K562 (cell line): ENCODE results near the gene KIF6. TPM values are rescaled to one million over a fixed set of nuclear protein-coding genes. Genes with fewer than 3 reads are reported as not detected.
A peak's percentile ranks its signal among the peaks of the same experiment; 100 is the strongest.

ENCODE experiments used
- ATAC-seq: fragments of 200-7000 bp; cut with Tn5 transposase; 3 replicates; pipeline ENCODE4 v1.9.1; 2020; ENCODE audit warnings: moderate library complexity
- BruUV-seq: library from RNA; stranded (reverse); fragments of 400-500 nt; replicated peaks from 2 replicates; lab custom pipeline; 2021; lab: Mats Ljungman, UMichigan
- CTCF ChIA-PET: fragments of 300-600 bp; formaldehyde crosslinking; extraction: SDS; loops from one replicate; lab custom pipeline; 2021; ENCODE audit warnings: low intra/inter-chr PET ratio; lab: Yijun Ruan, JAX
- POLR2A ChIA-PET: fragments of 300-600, 350-650 bp; sonication (Branson Sonifier 250); formaldehyde crosslinking; extraction: SDS; loops from one replicate; lab custom pipeline; 2021; ENCODE audit warnings: antibody characterized with exemption, inconsistent platforms; lab: Yijun Ruan, JAX
- DNase-seq, 4 experiments: peaks; one replicate each; pipeline versions ENCODE4 v3.0.0 to v3.0.0-alpha.2; 2011 to 2018; ENCODE audit warnings: low spot score in 3 of 4, mixed read lengths in 3 of 4; ENCODE audit errors: extremely low read depth in 1 of 4
- FAIRE-seq: peaks from 2 replicates; lab custom pipeline; 2011; peaks lifted over from hg19 to GRCh38; lab: Jason Lieb, UNC
- H2AFZ ChIP-seq: 2 replicates; pipeline ENCODE4 v1.6.0; 2011; ENCODE audit warnings: low read depth, low read length, control low read depth, inconsistent platforms
- H3K27ac ChIP-seq: fragments of 200-600 bp; 3 replicates; pipeline ENCODE4 v1.8.0; 2011; ENCODE audit warnings: low read depth, mild to moderate bottlenecking, control low read depth, inconsistent platforms, low read length, moderate library complexity, mixed read lengths; ENCODE audit errors: extremely low read depth
- H3K27me3 ChIP-seq, 2 experiments: fragments of 300-600 bp in 1 of 2; 2 replicates in 1 of 2; 3 replicates in 1 of 2; pipeline versions ENCODE4 v1.6.0 to v1.8.0; 2011; ENCODE audit warnings: inconsistent platforms in 2 of 2, low read length in 2 of 2, mild to moderate bottlenecking in 1 of 2, mixed read lengths in 1 of 2, moderate library complexity in 1 of 2; ENCODE audit not compliant: control insufficient read depth in 2 of 2, insufficient read depth in 2 of 2
- H3K36me3 ChIP-seq: fragments of 300-600 bp; 3 replicates; pipeline ENCODE4 v1.8.0; 2011; ENCODE audit warnings: mild to moderate bottlenecking, low read length, inconsistent platforms; ENCODE audit not compliant: control insufficient read depth, insufficient read depth
- H3K4me1 ChIP-seq, 2 experiments: fragments of 200-600 bp in 1 of 2; replicated peaks in 1 of 2; 2 replicates in 1 of 2; 3 replicates in 1 of 2; pipeline versions ENCODE4 v1.5.1 to v1.8.0; 2011; ENCODE audit warnings: inconsistent platforms in 2 of 2, low read length in 2 of 2, mild to moderate bottlenecking in 1 of 2, mixed read lengths in 1 of 2, moderate library complexity in 1 of 2; ENCODE audit not compliant: control insufficient read depth in 2 of 2, insufficient read depth in 2 of 2
- H3K4me2 ChIP-seq: 2 replicates; pipeline ENCODE4 v1.6.1; 2011; ENCODE audit warnings: low read length, control low read depth, inconsistent platforms, mixed read lengths; ENCODE audit not compliant: insufficient read depth
- H3K4me3 ChIP-seq: fragments of 200-600 bp; sonication (generic), shearing (Covaris generic); 2 replicates; pipeline ENCODE4 v1.5.1; 2016; ENCODE audit warnings: control low read depth, inconsistent platforms
- H3K79me2 ChIP-seq: fragments of 200-600 bp; 3 replicates; pipeline ENCODE4 v1.8.0; 2011; ENCODE audit warnings: low read length, inconsistent platforms; ENCODE audit not compliant: control insufficient read depth, insufficient read depth
- H3K9ac ChIP-seq, 2 experiments: 2 replicates each; pipeline versions ENCODE4 v1.6.0 to v1.6.1; 2011; ENCODE audit warnings: low read depth in 2 of 2, low read length in 2 of 2, control low read depth in 1 of 2, inconsistent platforms in 1 of 2, mild to moderate bottlenecking in 1 of 2, mixed read lengths in 1 of 2; ENCODE audit not compliant: insufficient read depth in 1 of 2
- H3K9me1 ChIP-seq: one replicate; pipeline ENCODE4 v1.6.0; 2011; ENCODE audit warnings: inconsistent platforms, mild to moderate bottlenecking, low read length, moderate library complexity; ENCODE audit not compliant: control insufficient read depth, insufficient read depth
- H3K9me3 ChIP-seq: replicated peaks from 2 replicates; pipeline ENCODE4 v1.5.1; 2011; ENCODE audit warnings: low read depth, low read length, inconsistent platforms; ENCODE audit not compliant: control insufficient read depth, insufficient read depth
- H4K20me1 ChIP-seq: replicated peaks from 2 replicates; pipeline ENCODE4 v1.6.1; 2011; ENCODE audit warnings: low read length, inconsistent platforms, mixed read lengths; ENCODE audit not compliant: control insufficient read depth, insufficient read depth
- ARNT ChIP-seq, 2 experiments: fragments of 450-650 bp; IDR thresholded peaks; 2 replicates each; pipeline ENCODE4 v1.6.1; 2016; ENCODE audit warnings: mild to moderate bottlenecking in 1 of 2
- FOXA1 ChIP-seq: fragments of 450-650 bp; IDR thresholded peaks from 2 replicates; pipeline ENCODE4 v1.6.1; 2016; ENCODE audit warnings: mild to moderate bottlenecking, borderline replicate concordance
- GTF2A2 ChIP-seq: IDR thresholded peaks from 2 replicates; pipeline ENCODE4 v1.6.1; 2016; ENCODE audit warnings: mild to moderate bottlenecking, missing genetic modification characterization, missing compliant biosample characterization
- KDM2B ChIP-seq: fragments of 250-450 bp; sonication (Bioruptor Pico); IDR thresholded peaks from 2 replicates; pipeline ENCODE4 v1.8.0; 2021; ENCODE audit warnings: mild to moderate bottlenecking, moderate library complexity
- MTF1 ChIP-seq: fragments of 250-450 bp; sonication (Bioruptor Pico); IDR thresholded peaks from 2 replicates; pipeline ENCODE4 v1.9.0; 2021; ENCODE audit warnings: moderate library complexity, mild to moderate bottlenecking, inconsistent platforms, borderline replicate concordance
- NFXL1 ChIP-seq: fragments of 450-650 bp; formaldehyde crosslinking; IDR thresholded peaks from 2 replicates; pipeline ENCODE4 v1.4.0; 2021; ENCODE audit warnings: mild to moderate bottlenecking
- NR0B1 ChIP-seq: fragments of 450-650 bp; IDR thresholded peaks from one replicate; pipeline ENCODE4 v1.6.1; 2018; ENCODE audit warnings: mild to moderate bottlenecking, moderate library complexity; ENCODE audit not compliant: partially characterized antibody
- PCBP2 ChIP-seq: fragments of 200-400 bp; formaldehyde crosslinking; IDR thresholded peaks from 2 replicates; pipeline ENCODE4 v1.6.1; 2018; ENCODE audit warnings: low read length, low read depth, mild to moderate bottlenecking, moderate library complexity; ENCODE audit not compliant: poor library complexity, severe bottlenecking
- POLR3G ChIP-seq: IDR thresholded peaks from 2 replicates; pipeline ENCODE4 v1.6.1; 2011; ENCODE audit not compliant: insufficient read length, insufficient replicate concordance; ENCODE audit errors: extremely low read depth
- RAD21 ChIP-seq, 2 experiments: fragments of 250-450 bp in 1 of 2; fragments of 450-650 bp in 1 of 2; sonication (Bioruptor Pico) in 1 of 2; formaldehyde crosslinking in 1 of 2; IDR thresholded peaks in 1 of 2; conservative IDR thresholded peaks in 1 of 2; 2 replicates each; pipeline versions ENCODE4 v1.4.0 to v1.8.0; 2020 to 2022; ENCODE audit warnings: mild to moderate bottlenecking in 2 of 2, moderate library complexity in 1 of 2
- RHOXF2B ChIP-seq: fragments of 250-450 bp; sonication (Bioruptor Pico); conservative IDR thresholded peaks from 2 replicates; pipeline ENCODE4 v1.5.1; 2021
- SAFB ChIP-seq: fragments of 200-400 bp; formaldehyde crosslinking; IDR thresholded peaks from 2 replicates; pipeline ENCODE4 v1.6.1; 2017; ENCODE audit warnings: low read depth, low read length, borderline replicate concordance
- SUPT5H ChIP-seq: fragments of 450-650 bp; IDR thresholded peaks from 2 replicates; pipeline ENCODE4 v1.6.1; 2016
- ZBTB7A ChIP-seq: IDR thresholded peaks from 2 replicates; pipeline ENCODE4 v1.6.1; 2011; ENCODE audit warnings: low read depth, mild to moderate bottlenecking, low read length, moderate library complexity, borderline replicate concordance; ENCODE audit not compliant: control insufficient read depth
- ZEB2 ChIP-seq: fragments of 450-650 bp; IDR thresholded peaks from 2 replicates; pipeline ENCODE4 v1.6.1; 2016
- ZFP30 ChIP-seq: fragments of 250-450 bp; sonication (Bioruptor Pico); IDR thresholded peaks from 2 replicates; pipeline ENCODE4 v1.8.0; 2022; ENCODE audit warnings: moderate library complexity, mild to moderate bottlenecking, inconsistent platforms, borderline replicate concordance
- ZFP36 ChIP-seq: fragments of 150-350 bp; IDR thresholded peaks from 2 replicates; pipeline ENCODE4 v1.6.1; 2018; ENCODE audit warnings: low read length, low read depth; ENCODE audit not compliant: partially characterized antibody
- ZNF212 ChIP-seq: fragments of 450-650 bp; formaldehyde crosslinking; IDR thresholded peaks from 2 replicates; pipeline ENCODE4 v1.4.0; 2020; ENCODE audit warnings: mild to moderate bottlenecking
- ZNF445 ChIP-seq: fragments of 250-450 bp; sonication (Bioruptor Pico); IDR thresholded peaks from 2 replicates; pipeline ENCODE4 v1.4.0; 2020; ENCODE audit warnings: low read depth, mild to moderate bottlenecking, moderate library complexity
- ZNF778 ChIP-seq: fragments of 450-650 bp; formaldehyde crosslinking; IDR thresholded peaks from 2 replicates; pipeline ENCODE4 v1.4.0; 2020; ENCODE audit warnings: mild to moderate bottlenecking, moderate library complexity
- WGBS: fragments of 100-300 bp; shearing (Covaris generic); methylation state at CpG from one replicate; pipeline ENCODE4 v1.1.6; 2016; ENCODE audit warnings: low coverage, mixed read lengths; ENCODE audit not compliant: insufficient coverage; ENCODE audit errors: missing lambda C conversion rate; 5-methylcytosine and 5-hydroxymethylcytosine counted together
- in situ Hi-C: fragments of 300-500 bp; cut with MboI; formaldehyde crosslinking; loops from 4 replicates; pipeline ENCODE4 v1.15.0; 2018; ENCODE audit warnings: inconsistent platforms, mixed read lengths
- intact Hi-C: fragments of 100-400 bp; cut with micrococcal nuclease; formaldehyde crosslinking; loops from 2 replicates; pipeline ENCODE4 v1.14.2; 2022
- polyA plus RNA-seq, 8 experiments: library from polyadenylated mRNA; depleted of rRNA in 4 of 8; stranded (reverse) in 5 of 8; unstranded in 3 of 8; fragments of >200 nt; fragmentation: Nextera tagmentation in 2 of 8; fragmentation: Illumina TruSeq in 1 of 8; extraction: Ambion mirVana in 2 of 8; extraction: Trizol in 1 of 8; gene quantifications; 2 replicates each; pipeline versions ENCODE4 v1.2.1 to v1.2.3, GENCODE V29; 2011 to 2014; ENCODE audit warnings: inconsistent platforms in 1 of 8, missing spikeins in 1 of 8
- total RNA-seq, 7 experiments: library from RNA; depleted of rRNA in 6 of 7; stranded (reverse); fragments of >200 nt in 6 of 7; fragmentation: Illumina TruSeq in 2 of 7; extraction: Trizol in 2 of 7; gene quantifications; 2 replicates each; pipeline versions ENCODE4 v1.2.1 to v1.2.3, GENCODE V29; 2011 to 2021; ENCODE audit warnings: low replicate concordance in 1 of 7
- TF ChIP-seq, protein P1 (sequence below): fragments of 450-650 bp; formaldehyde crosslinking; IDR thresholded peaks from 2 replicates; pipeline ENCODE4 v1.4.0; 2020; ENCODE audit warnings: mild to moderate bottlenecking, moderate library complexity

Gene KIF6
- total and polyA plus RNA-seq, 9 of the 15 experiments (the other 6 are each of a cell fraction or from before 2014, with no cell fraction given) = not detected

- TF ChIP-seq, protein P1, sequence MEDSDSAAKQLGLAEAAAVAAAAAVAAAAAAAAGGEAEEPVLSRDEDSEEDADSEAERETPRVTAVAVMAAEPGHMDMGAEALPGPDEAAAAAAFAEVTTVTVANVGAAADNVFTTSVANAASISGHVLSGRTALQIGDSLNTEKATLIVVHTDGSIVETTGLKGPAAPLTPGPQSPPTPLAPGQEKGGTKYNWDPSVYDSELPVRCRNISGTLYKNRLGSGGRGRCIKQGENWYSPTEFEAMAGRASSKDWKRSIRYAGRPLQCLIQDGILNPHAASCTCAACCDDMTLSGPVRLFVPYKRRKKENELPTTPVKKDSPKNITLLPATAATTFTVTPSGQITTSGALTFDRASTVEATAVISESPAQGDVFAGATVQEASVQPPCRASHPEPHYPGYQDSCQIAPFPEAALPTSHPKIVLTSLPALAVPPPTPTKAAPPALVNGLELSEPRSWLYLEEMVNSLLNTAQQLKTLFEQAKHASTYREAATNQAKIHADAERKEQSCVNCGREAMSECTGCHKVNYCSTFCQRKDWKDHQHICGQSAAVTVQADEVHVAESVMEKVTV = 0 out of 2 replicates have a peak, but pooled peaks have one; percentile 15
- peak; percentile 52 to 75 for TF ChIP-seq RAD21 (CRISPR knock-in tag; conservative IDR thresholded peaks at IDR 0.05 in 1 of 2, IDR thresholded peaks at IDR 0.05 in 1 of 2)
Observed at GRCh38 chr6:39377539-39377950, 347.7 kb downstream of the KIF6 start (continued).

DNA sequence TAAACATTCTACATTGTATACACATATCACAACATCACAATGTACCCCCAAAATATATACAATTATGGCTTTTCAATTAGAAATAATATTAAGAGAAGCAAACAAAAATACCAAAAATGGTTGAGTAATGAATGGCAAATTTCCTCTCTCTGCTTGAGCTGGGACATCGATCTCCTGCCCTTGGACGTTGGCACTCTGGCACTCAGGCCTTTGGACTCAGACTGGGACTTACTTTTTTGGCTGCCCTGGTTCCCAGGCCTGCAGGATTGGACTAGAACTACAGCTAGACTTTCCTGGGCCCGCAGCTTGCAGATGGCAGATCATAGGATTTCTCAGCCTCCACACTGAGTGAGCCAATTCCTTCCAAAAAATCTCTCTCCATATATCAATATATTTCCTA lies 349.8 kb downstream of the KIF6 start:
- POLR2A ChIA-PET = no interaction called here
- ATAC-seq = no peak
- Histone ChIP-seq H3K9me3 (no peaks in the 10 kb centered on the region), H4K20me1 (no peaks in the 10 kb centered on the region), H3K27me3 (peaks cover 2 to 14% of the 10 kb centered on the region in 2 experiments; a peak in 3 of 5 replicates)
- in situ Hi-C loops = no loop called here
- no peak for DNase-seq
- no peak for FAIRE-seq
- TF ChIP-seq NR0B1 (no peak), RHOXF2B (CRISPR knock-in tag) (no peak), SUPT5H (no peak), KDM2B (CRISPR knock-in tag) (no peak), GTF2A2 (tag) (no peak), ZNF445 (CRISPR knock-in tag) (no peak), ZEB2 (no peak), ZFP36 (no peak), ZNF778 (CRISPR knock-in tag) (no peak), PCBP2 (no peak), NFXL1 (CRISPR knock-in tag) (no peak), ZBTB7A (no peak), MTF1 (CRISPR knock-in tag) (no peak), ZFP30 (CRISPR knock-in tag) (no peak), ZNF212 (CRISPR knock-in tag) (no peak), ARNT (IDR thresholded peaks at IDR 0.05) (no peak), POLR3G (no peak), FOXA1 (no peak), SAFB (no peak)
- TF ChIP-seq, all 486 proteins: peak for 0
- Histone ChIP-seq H3K4me1 (no peaks in the 10 kb centered on the region), H3K9me1 (no peaks in the 10 kb centered on the region), H3K4me2 (no peak overlapping the region), H3K27ac (no peak overlapping the region), H3K79me2 (no peaks in the 10 kb centered on the region), H3K4me3 (no peak overlapping the region), H3K9ac (no peak overlapping the region), H3K36me3 (no peaks in the 10 kb centered on the region), H2AFZ (no peak overlapping the region)
- intact Hi-C loops = loop anchor here (5.0 kb wide), 1 partner anchor 607 kb away; no protein-coding TSS in a partner anchor
- BruUV-seq = no TSS peak
- CTCF ChIA-PET = no interaction called here
- 0% methylated on average over 3 of the region's 3 CpGs for WGBS
